GM13976 (cell line): ENCODE results near the gene CNN2.
A peak's percentile ranks its signal among the peaks of the same experiment; 100 is the strongest.

Source experiments
- DNase-seq: peaks from one replicate; pipeline ENCODE4 v3.0.0; 2012; ENCODE audit warnings: low spot score
- CTCF ChIP-seq: IDR thresholded peaks from 2 replicates; pipeline ENCODE4 v1.5.1; 2012; ENCODE audit warnings: borderline replicate concordance, mild to moderate bottlenecking; ENCODE audit not compliant: insufficient read depth; ENCODE audit errors: extremely low read depth, missing control alignments, control extremely low read depth
- in situ Hi-C: fragments of 300-500 bp; cut with MboI; formaldehyde crosslinking; loops from one replicate; pipeline ENCODE4 v1.12.0; 2022; ENCODE audit warnings: low sequenced_read_pairs, mixed read lengths, inconsistent platforms; ENCODE audit not compliant: unreplicated experiment

The CNN2 gene

GRCh38 chr19:1080360-1081161, 54.2 kb downstream of the CNN2 start:
- in situ Hi-C loops = no loop called here
- DNase-seq = no peak
- TF ChIP-seq CTCF = no peak

GRCh38 chr19:1081301-1082164, 55.1 kb downstream of the CNN2 start:
- in situ Hi-C loops = no loop called here
- no peak for DNase-seq
- no peak for TF ChIP-seq CTCF

GRCh38 chr19:1082165-1082927, 55.9 kb downstream of the CNN2 start:
- TF ChIP-seq CTCF = no peak
- DNase-seq = peak; percentile 86
- in situ Hi-C loops = no loop called here

GRCh38 chr19:1082928-1083816, 56.8 kb downstream of the CNN2 start:
- in situ Hi-C loops = no loop called here
- DNase-seq = no peak
- no peak for TF ChIP-seq CTCF

- in situ Hi-C loops = no loop called here
- DNase-seq = no peak
- no peak for TF ChIP-seq CTCF
Observed at GRCh38 chr19:1084024-1084868, 57.8 kb downstream of the CNN2 start.
